HepG2 (cell line): ENCODE results near the gene SHPK. TPM values are rescaled to one million over a fixed set of nuclear protein-coding genes. Genes with fewer than 3 reads are reported as not detected.

Source experiments
- AFF4 ChIP-seq: sonication (generic); formaldehyde crosslinking; IDR thresholded peaks from 2 replicates; pipeline ENCODE4 v1.4.0; 2020; ENCODE audit warnings: missing genetic modification reagents
- HOXA7 ChIP-seq: sonication (generic); formaldehyde crosslinking; IDR thresholded peaks from 2 replicates; pipeline ENCODE4 v1.8.1; 2022; ENCODE audit warnings: mild to moderate bottlenecking, missing genetic modification reagents, moderate library complexity
- ISL2 ChIP-seq: sonication (generic); formaldehyde crosslinking; IDR thresholded peaks from 2 replicates; pipeline ENCODE4 v1.5.0; 2020; ENCODE audit warnings: missing genetic modification reagents
- MAF1 ChIP-seq: sonication (generic); formaldehyde crosslinking; IDR thresholded peaks from 2 replicates; pipeline ENCODE4 v1.5.0; 2020; ENCODE audit warnings: missing genetic modification reagents, borderline replicate concordance
- MBD4 ChIP-seq: IDR thresholded peaks from 2 replicates; pipeline ENCODE4 v1.6.1; 2012; ENCODE audit warnings: low read length, inconsistent platforms, borderline replicate concordance
- NFE2L1 ChIP-seq: sonication (generic); formaldehyde crosslinking; IDR thresholded peaks from 2 replicates; pipeline ENCODE4 v1.4.0; 2020; ENCODE audit warnings: missing genetic modification reagents, mild to moderate bottlenecking, borderline replicate concordance
- NR1H2 ChIP-seq: sonication (generic); formaldehyde crosslinking; IDR thresholded peaks from 2 replicates; pipeline ENCODE4 v1.8.1; 2022; ENCODE audit warnings: low read depth, missing genetic modification reagents, borderline replicate concordance
- RNF219 ChIP-seq: sonication (generic); formaldehyde crosslinking; IDR thresholded peaks from 2 replicates; pipeline ENCODE4 v1.5.0; 2020; ENCODE audit warnings: mild to moderate bottlenecking, missing genetic modification reagents
- SOX6 ChIP-seq, 2 experiments: fragments of 450-650 bp in 1 of 2; sonication (generic) in 1 of 2; formaldehyde crosslinking in 1 of 2; IDR thresholded peaks; 2 replicates each; pipeline versions ENCODE4 v1.4.0 to v1.6.1; 2017 to 2020; ENCODE audit warnings: antibody characterized with exemption in 1 of 2, mild to moderate bottlenecking in 1 of 2, missing genetic modification reagents in 1 of 2
- STAG1 ChIP-seq: sonication (generic); formaldehyde crosslinking; IDR thresholded peaks from 2 replicates; pipeline ENCODE4 v1.4.0; 2020; ENCODE audit warnings: missing genetic modification reagents
- TBL1XR1 ChIP-seq: fragments of 150-350 bp; IDR thresholded peaks from 2 replicates; pipeline ENCODE4 v1.6.1; 2014; ENCODE audit warnings: borderline replicate concordance, low read length; ENCODE audit not compliant: partially characterized antibody
- TRAFD1 ChIP-seq: sonication (generic); formaldehyde crosslinking; IDR thresholded peaks from 2 replicates; pipeline ENCODE4 v1.5.1; 2020; ENCODE audit warnings: missing genetic modification reagents, mild to moderate bottlenecking, borderline replicate concordance
- ZBTB3 ChIP-seq: sonication (generic); formaldehyde crosslinking; IDR thresholded peaks from 2 replicates; pipeline ENCODE4 v1.4.0; 2020; ENCODE audit warnings: low read depth, mild to moderate bottlenecking, moderate library complexity, missing genetic modification reagents, borderline replicate concordance
- ZFP36L1 ChIP-seq: sonication (generic); formaldehyde crosslinking; IDR thresholded peaks from 2 replicates; pipeline ENCODE4 v1.8.0; 2022; ENCODE audit warnings: mild to moderate bottlenecking, missing genetic modification reagents, moderate library complexity
- ZFP62 ChIP-seq: sonication (generic); formaldehyde crosslinking; IDR thresholded peaks from 2 replicates; pipeline ENCODE4 v1.4.0; 2020; ENCODE audit warnings: missing genetic modification reagents
- ZNF101 ChIP-seq: sonication (generic); formaldehyde crosslinking; IDR thresholded peaks from 2 replicates; pipeline ENCODE4 v1.4.0; 2020; ENCODE audit warnings: mild to moderate bottlenecking, low read depth, missing genetic modification reagents, borderline replicate concordance
- ZNF12 ChIP-seq: sonication (generic); formaldehyde crosslinking; IDR thresholded peaks from 2 replicates; pipeline ENCODE4 v1.5.0; 2020; ENCODE audit warnings: missing genetic modification reagents
- polyA plus RNA-seq, 8 experiments: library from polyadenylated mRNA; depleted of rRNA in 3 of 8; stranded (reverse) in 7 of 8; unstranded in 1 of 8; fragments of >200 nt; fragmentation: Illumina TruSeq in 4 of 8; extraction: Trizol in 4 of 8; gene quantifications; 2 replicates each; pipeline versions ENCODE4 v1.2.1 to v1.2.3, GENCODE V29; 2011 to 2016; ENCODE audit warnings: low read depth in 4 of 8, missing spikeins in 1 of 8, mixed read lengths in 1 of 8; ENCODE audit not compliant: insufficient read depth in 1 of 8
- total RNA-seq, 5 experiments: library from RNA; depleted of rRNA; stranded (reverse); fragments of >200 nt; fragmentation: Illumina TruSeq; extraction: Trizol; gene quantifications; 2 replicates each; pipeline ENCODE4 v1.2.3, GENCODE V29; 2016; ENCODE audit warnings: low read depth in 1 of 5
- TF ChIP-seq, protein P1 (sequence below): sonication (generic); formaldehyde crosslinking; IDR thresholded peaks from 2 replicates; pipeline ENCODE4 v1.4.0; 2020; ENCODE audit warnings: missing genetic modification reagents, mild to moderate bottlenecking, borderline replicate concordance

SHPK gene
- total and polyA plus RNA-seq, 2 of the 13 experiments (the other 11 are each of a cell fraction or from before 2014, with no cell fraction given) = 16.2 to 30.9 TPM

GRCh38 chr17:3641717-3642486 lies 5.9 kb upstream of the SHPK start (continued):
- TF ChIP-seq AFF4 (CRISPR knock-in tag) (no peak), ISL2 (CRISPR knock-in tag) (peak; percentile 28; the same call in 1 of the 2 replicates), MBD4 (no peak), ZNF101 (CRISPR knock-in tag) (no peak), TBL1XR1 (no peak), TRAFD1 (no peak), ZFP36L1 (no peak), STAG1 (CRISPR knock-in tag) (no peak), SOX6 (IDR thresholded peaks at IDR 0.05) (no peak), SOX6 (CRISPR knock-in tag; IDR thresholded peaks at IDR 0.05) (peak; percentile 94), NFE2L1 (CRISPR knock-in tag) (no peak), ZFP62 (no peak), HOXA7 (no peak), NR1H2 (CRISPR knock-in tag) (no peak), RNF219 (CRISPR knock-in tag) (no peak), ZNF12 (CRISPR knock-in tag) (no peak), ZBTB3 (CRISPR knock-in tag) (no peak), MAF1 (CRISPR knock-in tag) (no peak)
- TF ChIP-seq, protein P1, sequence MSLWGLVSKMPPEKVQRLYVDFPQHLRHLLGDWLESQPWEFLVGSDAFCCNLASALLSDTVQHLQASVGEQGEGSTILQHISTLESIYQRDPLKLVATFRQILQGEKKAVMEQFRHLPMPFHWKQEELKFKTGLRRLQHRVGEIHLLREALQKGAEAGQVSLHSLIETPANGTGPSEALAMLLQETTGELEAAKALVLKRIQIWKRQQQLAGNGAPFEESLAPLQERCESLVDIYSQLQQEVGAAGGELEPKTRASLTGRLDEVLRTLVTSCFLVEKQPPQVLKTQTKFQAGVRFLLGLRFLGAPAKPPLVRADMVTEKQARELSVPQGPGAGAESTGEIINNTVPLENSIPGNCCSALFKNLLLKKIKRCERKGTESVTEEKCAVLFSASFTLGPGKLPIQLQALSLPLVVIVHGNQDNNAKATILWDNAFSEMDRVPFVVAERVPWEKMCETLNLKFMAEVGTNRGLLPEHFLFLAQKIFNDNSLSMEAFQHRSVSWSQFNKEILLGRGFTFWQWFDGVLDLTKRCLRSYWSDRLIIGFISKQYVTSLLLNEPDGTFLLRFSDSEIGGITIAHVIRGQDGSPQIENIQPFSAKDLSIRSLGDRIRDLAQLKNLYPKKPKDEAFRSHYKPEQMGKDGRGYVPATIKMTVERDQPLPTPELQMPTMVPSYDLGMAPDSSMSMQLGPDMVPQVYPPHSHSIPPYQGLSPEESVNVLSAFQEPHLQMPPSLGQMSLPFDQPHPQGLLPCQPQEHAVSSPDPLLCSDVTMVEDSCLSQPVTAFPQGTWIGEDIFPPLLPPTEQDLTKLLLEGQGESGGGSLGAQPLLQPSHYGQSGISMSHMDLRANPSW (CRISPR knock-in tag) = no peak
